ENCODE results near the gene ART5. TPM values are rescaled to one million over a fixed set of nuclear protein-coding genes. Genes with fewer than 3 reads are reported as not detected.

ART5 gene
- total RNA-seq, 1 experiment from 2014 or later: 7.9 TPM

DNA sequence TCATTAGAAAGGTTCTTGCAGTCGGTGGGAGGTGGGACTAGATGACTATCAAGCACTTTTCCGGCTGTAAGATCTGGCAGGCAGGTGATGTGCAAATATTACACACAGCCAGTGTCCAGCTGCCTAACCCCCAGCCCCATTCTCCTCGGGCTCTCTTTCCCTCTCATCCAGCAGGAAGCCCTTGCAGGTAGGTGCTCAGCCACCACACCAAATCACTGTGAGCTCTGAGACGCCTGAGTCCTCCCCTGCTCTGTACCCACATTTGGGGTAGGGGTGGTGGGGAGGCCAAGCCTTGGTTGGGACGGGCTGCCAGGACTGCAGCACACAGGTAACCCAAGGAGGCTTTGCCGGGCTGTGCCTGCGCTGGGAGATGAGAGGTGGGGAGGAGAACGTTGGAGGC is 601 bp downstream of the ART5 start:
- no peaks in the 10 kb centered on the region for H4K20me1 ChIP-seq (ENCODE audit: control insufficient read depth, insufficient read depth, insufficient read length)
- no peak overlapping the region for H3K56ac ChIP-seq (ENCODE audit: insufficient read length, low read depth, low read length)
- no peak overlapping the region for H2BK20ac ChIP-seq (ENCODE audit: low read depth, low read length, poor library complexity, severe bottlenecking)
- no peak overlapping the region for H2BK5ac ChIP-seq (ENCODE audit: insufficient read length, low read length)
- H3K27me3 ChIP-seq (ENCODE audit: insufficient read depth, low read length): no peaks in the 10 kb centered on the region
- no peak overlapping the region for H3K9ac ChIP-seq (ENCODE audit: extremely low read depth, insufficient read length, low read length)
- Mint-ChIP-seq H3K9me3 (peaks cover 11 to 17% of the 10 kb centered on the region in 2 experiments), H3K27me3 (ENCODE audit: low read depth) (peaks cover 26% of the 10 kb centered on the region), H3K27ac (no peak overlapping the region), H3K36me3 (ENCODE audit: insufficient read depth in 1 of 3, low read depth in 3 of 3) (peaks cover 5 to 15% (median 7%) of the 10 kb centered on the region in 3 experiments; a peak in 5 of 7 replicates), H3K4me3 (peak overlapping the region; percentile 62 to 86), H3K4me1 (peaks cover 9 to 17% of the 10 kb centered on the region in 2 experiments)
- H2AFZ ChIP-seq (ENCODE audit: low read length): no peak overlapping the region
- no peak overlapping the region for H3K27ac ChIP-seq (ENCODE audit: insufficient read length, low read depth, low read length)
- H2AK5ac ChIP-seq (ENCODE audit: insufficient read length, low read length): no peak overlapping the region
- H3K23me2 ChIP-seq (ENCODE audit: insufficient read length, low read depth, low read length, poor library complexity, severe bottlenecking): peaks cover 13% of the 10 kb centered on the region
- no peak overlapping the region for H2BK15ac ChIP-seq (ENCODE audit: low read depth, low read length)
- no peaks in the 10 kb centered on the region for H3K4me1 ChIP-seq (ENCODE audit: insufficient read depth, low read length)
- no peaks in the 10 kb centered on the region for H3K79me1 ChIP-seq (ENCODE audit: insufficient read depth, low read depth, low read length, poor library complexity, severe bottlenecking)
- H4K5ac ChIP-seq (ENCODE audit: insufficient read length, low read depth, low read length): no peak overlapping the region
- TF ChIP-seq, protein P1, sequence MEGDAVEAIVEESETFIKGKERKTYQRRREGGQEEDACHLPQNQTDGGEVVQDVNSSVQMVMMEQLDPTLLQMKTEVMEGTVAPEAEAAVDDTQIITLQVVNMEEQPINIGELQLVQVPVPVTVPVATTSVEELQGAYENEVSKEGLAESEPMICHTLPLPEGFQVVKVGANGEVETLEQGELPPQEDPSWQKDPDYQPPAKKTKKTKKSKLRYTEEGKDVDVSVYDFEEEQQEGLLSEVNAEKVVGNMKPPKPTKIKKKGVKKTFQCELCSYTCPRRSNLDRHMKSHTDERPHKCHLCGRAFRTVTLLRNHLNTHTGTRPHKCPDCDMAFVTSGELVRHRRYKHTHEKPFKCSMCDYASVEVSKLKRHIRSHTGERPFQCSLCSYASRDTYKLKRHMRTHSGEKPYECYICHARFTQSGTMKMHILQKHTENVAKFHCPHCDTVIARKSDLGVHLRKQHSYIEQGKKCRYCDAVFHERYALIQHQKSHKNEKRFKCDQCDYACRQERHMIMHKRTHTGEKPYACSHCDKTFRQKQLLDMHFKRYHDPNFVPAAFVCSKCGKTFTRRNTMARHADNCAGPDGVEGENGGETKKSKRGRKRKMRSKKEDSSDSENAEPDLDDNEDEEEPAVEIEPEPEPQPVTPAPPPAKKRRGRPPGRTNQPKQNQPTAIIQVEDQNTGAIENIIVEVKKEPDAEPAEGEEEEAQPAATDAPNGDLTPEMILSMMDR (conservative IDR thresholded peaks at IDR 0.05): no peak
- DNase-seq: no peak
- peak overlapping the region; percentile 53 for H3K4me2 ChIP-seq (ENCODE audit: insufficient read depth, insufficient read length, low read length)
- no CpG with 5 or more reads among the region's 8 CpGs for whole genome bisulfite sequencing (ENCODE audit: extremely low coverage, insufficient read length, low lambda C conversion rate)
- no peak overlapping the region; the same call in 1 of the 2 replicates for H3K14ac ChIP-seq (ENCODE audit: insufficient read depth, low read length)
- H3K9me3 ChIP-seq (ENCODE audit: control insufficient read depth, low read depth, low read length): no peaks in the 10 kb centered on the region
- no peak overlapping the region for H4K8ac ChIP-seq (replicated peaks; ENCODE audit: insufficient read length, low read depth, low read length)
- H3K18ac ChIP-seq (ENCODE audit: insufficient read length, low read depth, low read length): no peak overlapping the region
- no peak overlapping the region for H3K23ac ChIP-seq (ENCODE audit: insufficient read length, low read depth, low read length)
- no peak overlapping the region for H2BK120ac ChIP-seq (ENCODE audit: low read depth, low read length, poor library complexity, severe bottlenecking)
- no peaks in the 10 kb centered on the region for H3K79me2 ChIP-seq (ENCODE audit: insufficient read depth, low read length)
- no peak overlapping the region for H3K4ac ChIP-seq (ENCODE audit: low read depth, low read length)
- H4K91ac ChIP-seq (ENCODE audit: insufficient read length, low read depth, low read length): no peak overlapping the region
- no peak overlapping the region for H3T11ph ChIP-seq (ENCODE audit: low read length)
- H2BK12ac ChIP-seq (ENCODE audit: insufficient read length, low read depth, low read length): no peak overlapping the region

Measured in H9 (cell line).